Activated CD8-positive, alpha-beta T cell treated with anti-CD3 and anti-CD28 coated beads for 36 hours (primary cell): Measurements from ENCODE around the gene IQGAP3. TPM values are rescaled to one million over a fixed set of nuclear protein-coding genes. Genes with fewer than 3 reads are reported as not detected.

Experiments used
- ATAC-seq: fragments of 200-7000 bp; cut with Tn5 transposase; one replicate; pipeline ENCODE4 v1.10.0; 2021; ENCODE audit warnings: mild to moderate bottlenecking, moderate library complexity
- CTCF ChIA-PET: fragments of 350-600 bp; sonication (Branson Sonifier 250); formaldehyde crosslinking; loops from one replicate; lab custom pipeline; 2021; ENCODE audit warnings: antibody characterized with exemption; lab: Charles Lee
- POLR2A ChIA-PET: fragments of 350-600 bp; sonication (Branson Sonifier 250); formaldehyde crosslinking; loops from one replicate; lab custom pipeline; 2021; ENCODE audit warnings: antibody characterized with exemption; lab: Charles Lee
- DNase-seq: peaks from one replicate; pipeline ENCODE4 v3.0.0-alpha.2; 2020
- H3K27ac Mint-ChIP-seq: one replicate; pipeline ENCODE4 v1.8.0; 2021; ENCODE audit warnings: mild to moderate bottlenecking, mixed read lengths
- H3K27me3 Mint-ChIP-seq: one replicate; pipeline ENCODE4 v1.8.0; 2021; ENCODE audit warnings: mixed read lengths
- H3K36me3 Mint-ChIP-seq: one replicate; pipeline ENCODE4 v1.8.0; 2021; ENCODE audit warnings: low read depth, mixed read lengths
- H3K4me1 Mint-ChIP-seq: one replicate; pipeline ENCODE4 v1.8.0; 2021; ENCODE audit warnings: low read depth, mixed read lengths
- H3K4me3 Mint-ChIP-seq: one replicate; pipeline ENCODE4 v1.8.0; 2021; ENCODE audit warnings: mild to moderate bottlenecking, moderate library complexity, mixed read lengths
- H3K9me3 Mint-ChIP-seq: one replicate; pipeline ENCODE4 v1.8.0; 2021; ENCODE audit warnings: mixed read lengths
- CTCF ChIP-seq: fragments of 200-600 bp; IDR thresholded peaks from one replicate; pipeline ENCODE4 v1.8.0; 2022; ENCODE audit warnings: antibody characterized with exemption, mild to moderate bottlenecking
- intact Hi-C: fragments of 100-400 bp; cut with micrococcal nuclease; formaldehyde crosslinking; loops from one replicate; pipeline ENCODE4 v1.10.0; 2022
- total RNA-seq, 2 experiments: library from RNA; stranded (reverse); gene quantifications; one replicate each; pipeline ENCODE4 v1.2.3, GENCODE V29; 2021

The IQGAP3 gene
- total RNA-seq, 2 experiments from 2014 or later, result 14.4 to 14.9 TPM

- H3K36me3 Mint-ChIP-seq, result peaks cover 52% of the 10 kb centered on the region
- intact Hi-C loops, result no loop called here
- no peak for TF ChIP-seq CTCF
- H3K4me3 Mint-ChIP-seq, result no peak overlapping the region
- POLR2A ChIA-PET, result interaction anchor here (1.3 to 2.1 kb wide), 4 partner anchors 16 to 141 kb away, joined by 3 to 7 read pairs (median 4); no protein-coding TSS in a partner anchor
- no peaks in the 10 kb centered on the region for H3K27me3 Mint-ChIP-seq
- H3K9me3 Mint-ChIP-seq, result no peaks in the 10 kb centered on the region
- CTCF ChIA-PET, result interaction anchor here (1.2 to 5.5 kb wide), 6 partner anchors 10 to 212 kb away, joined by 3 to 27 read pairs (median 8); no protein-coding TSS in a partner anchor
- peaks cover 45% of the 10 kb centered on the region for H3K4me1 Mint-ChIP-seq
- no peak for ATAC-seq
- DNase-seq, result no peak
- H3K27ac Mint-ChIP-seq, result peak overlapping the region; percentile 97
Observed at GRCh38 chr1:156598125-156598524, 25.8 kb upstream of the IQGAP3 start.

GRCh38 chr1:156596426-156596825, 24.1 kb upstream of the IQGAP3 start:
- H3K27me3 Mint-ChIP-seq, result no peaks in the 10 kb centered on the region
- no peak for TF ChIP-seq CTCF
- ChIA-PET POLR2A (interaction anchor here (1.1 to 1.9 kb wide), 4 partner anchors 10 to 144 kb away, joined by 3 to 9 read pairs (median 4); no protein-coding TSS in a partner anchor), CTCF (interaction anchor here (0.8 to 2.1 kb wide), 4 partner anchors 12 to 115 kb away, joined by 3 to 7 read pairs (median 4); no protein-coding TSS in a partner anchor)
- H3K4me3 Mint-ChIP-seq, result no peak overlapping the region
- intact Hi-C loops, result no loop called here
- no peaks in the 10 kb centered on the region for H3K9me3 Mint-ChIP-seq
- H3K27ac Mint-ChIP-seq, result no peak overlapping the region
- ATAC-seq, result no peak
- peaks cover 41% of the 10 kb centered on the region for H3K4me1 Mint-ChIP-seq
- no peak for DNase-seq
- H3K36me3 Mint-ChIP-seq, result peaks cover 60% of the 10 kb centered on the region

GRCh38 chr1:156595016-156595415, 22.7 kb upstream of the IQGAP3 start:
- CTCF ChIA-PET, result interaction anchor here (1.8 to 5.8 kb wide), 5 partner anchors 13 to 209 kb away, joined by 5 to 24 read pairs (median 7); no protein-coding TSS in a partner anchor
- POLR2A ChIA-PET, result interaction anchor here (1.5 to 5.2 kb wide), 2 partner anchors 9 to 15 kb away, joined by 9 to 66 read pairs; partner anchors contain the start of gene TTC24

GRCh38 chr1:156594190-156594589, 21.8 kb upstream of the IQGAP3 start:
- POLR2A ChIA-PET, result interaction anchor here (0.6 to 5.2 kb wide), 4 partner anchors 12 to 128 kb away, joined by 3 to 66 read pairs (median 4); partner anchors contain the start of gene TTC24
- H3K36me3 Mint-ChIP-seq, result peaks cover 47% of the 10 kb centered on the region
- ATAC-seq (no peak), DNase-seq (no peak)
- H3K4me3 Mint-ChIP-seq, result no peak overlapping the region
- no peaks in the 10 kb centered on the region for H3K9me3 Mint-ChIP-seq
- intact Hi-C loops, result no loop called here
- no peaks in the 10 kb centered on the region for H3K27me3 Mint-ChIP-seq
- no peak for TF ChIP-seq CTCF
- H3K4me1 Mint-ChIP-seq, result peaks cover 42% of the 10 kb centered on the region
- peak overlapping the region; percentile 55 for H3K27ac Mint-ChIP-seq
- CTCF ChIA-PET, result interaction anchor here (0.8 to 5.8 kb wide), 7 partner anchors 9 to 209 kb away, joined by 3 to 24 read pairs (median 5); partner anchors contain the start of gene TTC24

More at GRCh38 chr1:156595016-156595415, 22.7 kb upstream of the IQGAP3 start:
- peak overlapping the region; percentile 65 for H3K27ac Mint-ChIP-seq
- TF ChIP-seq CTCF, result no peak
- no peak overlapping the region for H3K4me3 Mint-ChIP-seq
- no peaks in the 10 kb centered on the region for H3K9me3 Mint-ChIP-seq
- no peak for DNase-seq
- ATAC-seq, result no peak
- intact Hi-C loops, result no loop called here
- H3K4me1 Mint-ChIP-seq, result peaks cover 47% of the 10 kb centered on the region
- H3K27me3 Mint-ChIP-seq, result no peaks in the 10 kb centered on the region
- peaks cover 52% of the 10 kb centered on the region for H3K36me3 Mint-ChIP-seq

- Mint-ChIP-seq H3K27ac (peak overlapping the region; percentile 55), H3K9me3 (no peaks in the 10 kb centered on the region), H3K4me1 (peaks cover 37% of the 10 kb centered on the region), H3K36me3 (peaks cover 41% of the 10 kb centered on the region), H3K27me3 (no peaks in the 10 kb centered on the region), H3K4me3 (no peak overlapping the region)
- ATAC-seq (no peak), DNase-seq (no peak)
- no peak for TF ChIP-seq CTCF
- ChIA-PET CTCF (interaction anchor here (0.8 to 5.8 kb wide), 9 partner anchors 8 to 208 kb away, joined by 3 to 24 read pairs (median 5); partner anchors contain the start of genes MEF2D and TTC24), POLR2A (interaction anchor here (0.6 to 5.2 kb wide), 9 partner anchors 9 to 128 kb away, joined by 3 to 66 read pairs (median 4); partner anchors contain the start of gene TTC24)
- intact Hi-C loops, result no loop called here
Observed at GRCh38 chr1:156593661-156593989, 21.3 kb upstream of the IQGAP3 start.
